GM18519 (cell line): ENCODE results near the gene RAB7A.

Source experiments
- ATAC-seq: cut with Tn5 transposase; IDR thresholded peaks from one replicate; pipeline ENCODE4 v1.9.1; 2021; ENCODE audit warnings: mild to moderate bottlenecking, moderate library complexity; ENCODE audit not compliant: unreplicated experiment, low FRiP score

The RAB7A gene

GRCh38 chr3:128846486-128846891 is 120.5 kb downstream of the RAB7A start:
- no peak for ATAC-seq

GRCh38 chr3:128847666-128848370 is 121.8 kb downstream of the RAB7A start:
- no peak for ATAC-seq

DNA sequence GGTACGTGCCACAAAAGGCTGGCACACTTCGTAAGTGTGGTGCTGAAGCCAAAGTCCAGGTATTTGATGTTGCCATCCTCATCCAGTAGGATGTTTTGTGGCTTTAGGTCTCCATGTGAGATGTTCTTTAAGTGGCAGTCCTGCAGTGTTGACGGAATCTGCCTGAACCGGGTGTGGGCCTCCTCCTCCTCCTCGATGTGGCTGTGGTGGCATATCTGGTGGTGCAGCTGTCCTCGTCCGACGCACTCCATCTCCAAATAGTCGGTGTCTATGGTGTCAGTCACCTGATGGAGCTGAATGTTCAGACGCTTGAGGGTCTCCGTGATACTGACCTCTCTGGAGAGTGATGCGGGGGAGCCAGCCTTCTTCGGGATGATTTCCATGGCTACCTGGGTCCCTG is 123.0 kb downstream of the RAB7A start:
- ATAC-seq: no peak

DNA sequence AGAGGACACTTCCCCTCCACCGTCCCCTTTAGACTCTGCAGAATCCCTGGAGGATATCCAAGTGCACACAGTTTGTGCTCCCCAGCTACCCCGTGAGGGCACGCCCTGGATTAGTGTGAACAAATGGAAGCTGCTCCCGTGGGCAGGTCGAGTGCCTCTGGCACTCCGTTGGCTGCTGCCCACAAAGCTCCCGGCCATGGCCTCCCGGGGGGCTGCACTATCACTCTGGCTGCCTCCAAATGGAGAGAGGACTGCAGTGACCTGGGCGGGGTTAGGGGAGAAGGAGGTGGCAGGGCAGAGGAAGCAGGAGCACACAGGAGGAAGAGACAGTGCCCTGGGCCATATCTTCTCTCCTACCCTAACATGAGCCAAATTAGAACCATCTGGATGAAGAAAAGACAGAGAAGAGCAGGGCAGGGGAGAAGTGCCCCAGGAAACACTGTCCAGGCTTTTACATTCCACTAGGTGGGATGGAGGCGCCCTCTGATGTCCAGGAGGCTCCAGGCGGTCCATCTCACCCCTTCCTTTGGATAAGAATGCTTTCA is 124.0 kb downstream of the RAB7A start:
- ATAC-seq: no peak

- ATAC-seq: no peak
Measured at GRCh38 chr3:128850544-128850943, 124.6 kb downstream of the RAB7A start.

GRCh38 chr3:128851601-128852000 is 125.6 kb downstream of the RAB7A start:
- ATAC-seq: no peak

DNA sequence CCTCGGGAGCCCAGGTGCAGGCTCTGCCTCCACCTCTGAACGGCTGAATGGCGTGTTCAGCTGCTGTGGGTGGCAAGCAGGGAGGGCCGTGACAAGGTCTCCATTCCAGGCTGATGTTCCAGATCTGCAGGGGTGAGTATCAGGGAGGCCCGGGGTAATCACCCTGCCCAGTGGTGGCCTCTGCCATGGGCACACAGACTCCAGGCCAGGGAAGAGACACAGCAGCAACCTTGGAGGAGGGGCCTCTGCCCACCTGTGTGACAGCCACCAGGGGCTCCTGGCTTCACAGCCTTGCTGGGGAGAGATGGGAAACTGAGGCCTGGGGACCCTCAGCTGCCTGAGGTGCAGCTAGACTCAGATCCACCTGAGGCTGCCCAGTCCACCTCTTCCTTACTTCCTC is 127.8 kb downstream of the RAB7A start:
- ATAC-seq: no peak

DNA sequence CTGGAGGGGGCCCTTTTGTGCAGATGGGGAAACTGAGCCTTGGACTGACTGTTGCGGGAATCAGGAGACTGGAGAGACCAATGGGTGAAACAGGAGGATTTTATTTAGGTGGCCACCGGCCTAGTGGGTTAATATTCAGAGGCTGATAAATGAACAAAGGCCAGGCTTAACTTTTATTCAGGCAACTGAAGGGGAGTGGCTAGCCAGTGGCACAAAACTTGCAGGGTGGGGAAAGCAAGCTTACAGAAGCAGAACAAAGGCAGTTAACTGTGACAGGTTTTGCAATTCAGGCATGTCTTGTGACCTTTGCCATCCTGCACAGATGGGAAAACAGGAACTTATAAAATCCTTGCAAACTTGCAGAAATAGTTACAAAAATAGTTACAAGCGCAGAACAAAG is 128.5 kb downstream of the RAB7A start:
- ATAC-seq: no peak

GRCh38 chr3:128855569-128855968 is 129.6 kb downstream of the RAB7A start:
- ATAC-seq: no peak

DNA sequence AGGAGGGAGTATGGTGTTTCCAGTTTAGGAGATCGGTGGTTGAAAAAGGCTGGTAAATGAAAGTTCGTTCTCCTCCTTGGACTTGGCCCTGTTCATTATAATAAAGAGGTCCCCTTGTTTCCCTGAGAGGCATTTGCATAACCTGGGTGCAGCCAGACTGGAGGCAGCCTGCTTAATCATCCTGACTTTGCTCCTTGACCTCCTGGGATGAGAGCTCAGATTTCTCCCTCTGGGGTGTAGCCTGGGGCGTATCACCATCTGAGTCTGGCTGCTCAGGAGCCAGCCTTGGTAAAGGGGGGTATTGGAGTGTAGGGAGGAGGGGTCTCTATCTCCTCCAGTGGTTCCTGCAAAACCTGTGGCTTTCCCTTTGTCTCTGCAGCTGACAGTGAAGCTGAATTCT is 132.2 kb downstream of the RAB7A start:
- no peak for ATAC-seq

DNA sequence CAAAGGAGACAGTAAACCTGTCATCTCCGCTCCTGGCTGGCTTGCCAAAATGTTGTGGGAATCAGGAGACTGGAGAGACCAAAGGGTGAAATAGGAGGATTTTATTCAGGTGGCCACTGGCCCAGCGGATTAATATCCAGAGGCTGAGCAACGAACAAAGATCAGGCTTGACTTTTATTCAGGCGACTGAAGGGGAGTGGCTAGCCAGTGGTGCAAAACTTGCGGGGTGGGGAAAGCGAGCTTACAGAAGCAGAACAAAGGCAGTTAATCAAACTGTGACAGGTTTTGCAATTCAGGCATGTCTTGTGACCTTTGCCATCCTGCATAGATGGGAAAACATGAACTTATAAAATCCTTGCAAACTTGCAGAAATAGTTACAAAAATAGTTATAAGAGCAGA is 133.6 kb downstream of the RAB7A start:
- ATAC-seq: no peak

GRCh38 chr3:128861491-128861890 is 135.5 kb downstream of the RAB7A start:
- ATAC-seq: no peak

DNA sequence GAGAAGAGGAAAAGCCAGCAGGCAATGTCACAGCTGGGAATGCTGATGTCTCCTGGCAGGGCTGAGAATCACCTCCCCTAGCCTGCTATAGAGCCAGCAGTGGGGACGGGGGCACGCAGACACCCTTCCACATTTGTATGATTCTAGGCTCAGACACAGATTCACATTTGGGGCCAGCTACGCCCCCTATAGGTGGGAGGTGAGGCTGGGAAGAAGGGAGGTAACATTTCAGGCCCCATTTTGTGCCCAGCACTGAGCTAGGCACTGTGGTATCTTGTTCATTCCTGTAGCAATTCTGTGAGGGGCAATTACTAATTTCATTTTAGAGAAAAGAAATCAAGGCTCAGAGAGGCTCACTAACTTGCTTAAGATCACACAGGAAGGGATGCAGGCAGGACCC is 137.6 kb downstream of the RAB7A start:
- no peak for ATAC-seq
